K562 (cell line): Measurements from ENCODE around the gene BAD.

Source experiments
- ARHGAP35 ChIP-seq: fragments of 450-650 bp; IDR thresholded peaks from 2 replicates; pipeline ENCODE4 v1.6.1; 2018; ENCODE audit not compliant: partially characterized antibody
- ARID4B ChIP-seq: sonication (generic); formaldehyde crosslinking; IDR thresholded peaks from 2 replicates; pipeline ENCODE4 v1.8.0; 2022; ENCODE audit warnings: mild to moderate bottlenecking, missing genetic modification reagents
- BACH1 ChIP-seq: fragments of 200-800 bp; sonication (Bioruptor generic); IDR thresholded peaks from 2 replicates; pipeline ENCODE4 v1.6.1; 2016; ENCODE audit warnings: missing genetic modification characterization, missing compliant biosample characterization
- CUX1 ChIP-seq: fragments of 200-800 bp; sonication (Bioruptor generic); IDR thresholded peaks from 2 replicates; pipeline ENCODE4 v1.6.1; 2016; ENCODE audit warnings: missing genetic modification characterization, missing compliant biosample characterization
- E2F6 ChIP-seq, 2 experiments: IDR thresholded peaks; 2 replicates each; pipeline ENCODE4 v1.6.1; 2011; ENCODE audit warnings: borderline replicate concordance in 1 of 2, control low read depth in 1 of 2, low read depth in 1 of 2, low read length in 1 of 2, mild to moderate bottlenecking in 1 of 2, mixed read lengths in 1 of 2, moderate library complexity in 1 of 2; ENCODE audit not compliant: insufficient read depth in 1 of 2, insufficient read length in 1 of 2, poor library complexity in 1 of 2, severe bottlenecking in 1 of 2; ENCODE audit errors: extremely low read depth in 1 of 2
- EZH2 ChIP-seq: IDR thresholded peaks from 2 replicates; pipeline ENCODE4 v1.6.1; 2012; ENCODE audit warnings: low read depth, mild to moderate bottlenecking, inconsistent platforms, low read length, borderline replicate concordance
- NUFIP1 ChIP-seq: fragments of 450-650 bp; IDR thresholded peaks from 2 replicates; pipeline ENCODE4 v1.6.1; 2018; ENCODE audit not compliant: partially characterized antibody
- ZNF316 ChIP-seq: fragments of 450-650 bp; IDR thresholded peaks from 2 replicates; pipeline ENCODE4 v1.6.1; 2016

GRCh38 chr11:64269540-64270220 lies 14.8 kb downstream of the BAD start:
- TF ChIP-seq ZNF316 = no peak
- TF ChIP-seq ARID4B (CRISPR knock-in tag) = peak; percentile 65; the same call in 1 of the 2 replicates
- TF ChIP-seq ARHGAP35 = no peak
- TF ChIP-seq CUX1 (CRISPR knock-in tag) = no peak
- TF ChIP-seq NUFIP1 = no peak
- no peak for TF ChIP-seq BACH1 (tag)
- no peak for TF ChIP-seq EZH2
- TF ChIP-seq E2F6 (IDR thresholded peaks at IDR 0.05; ENCODE audit: borderline replicate concordance in 1 of 2, extremely low read depth in 1 of 2, insufficient read depth in 1 of 2, insufficient read length in 1 of 2, low read depth in 1 of 2, low read length in 1 of 2, poor library complexity in 1 of 2, severe bottlenecking in 1 of 2) = peak; percentile 52 to 66
